ENCODE results near the gene NSMF.

Gene NSMF

DNA sequence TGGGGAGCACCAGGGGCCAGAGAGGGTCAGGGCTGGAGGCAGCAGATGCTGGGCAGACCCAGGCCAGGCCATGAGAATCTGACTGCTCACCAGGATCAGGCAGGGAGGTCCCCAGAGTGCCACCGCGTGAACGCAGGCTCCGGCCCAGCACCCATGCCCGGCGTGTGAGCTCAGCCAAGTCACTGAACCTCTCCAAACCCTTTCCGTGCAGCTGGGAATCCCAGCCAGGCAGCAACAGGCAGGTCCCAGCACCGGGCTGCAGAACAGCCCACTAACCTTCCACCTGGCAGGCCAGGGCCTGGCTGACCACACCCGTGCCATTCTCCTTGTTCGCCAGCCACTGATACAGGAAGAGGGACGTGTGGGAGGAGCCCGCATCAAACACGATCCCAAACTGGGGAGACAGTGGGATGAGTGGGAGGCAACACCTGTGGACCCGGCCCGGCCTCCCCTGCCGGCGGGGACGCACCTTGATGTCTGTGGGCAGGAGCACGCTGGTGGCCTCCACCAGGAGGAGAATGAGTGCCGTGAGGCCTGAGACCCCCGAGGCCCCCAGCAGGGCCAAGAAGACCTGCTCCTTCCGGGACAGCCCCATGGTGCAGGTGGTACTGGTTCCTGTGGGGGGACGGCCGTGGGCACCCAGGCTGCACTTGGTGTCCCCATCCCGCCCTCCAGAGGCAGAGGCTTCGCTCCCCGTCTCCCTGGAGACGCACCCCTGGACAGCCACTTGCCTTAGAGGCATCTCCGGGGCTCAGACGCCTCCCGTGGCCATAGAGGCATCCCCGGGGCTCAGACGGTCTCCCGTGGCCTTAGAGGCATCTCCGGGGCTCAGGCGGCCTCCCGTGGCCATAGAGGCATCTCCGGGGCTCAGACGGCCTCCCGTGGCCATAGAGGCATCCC lies 21.2 kb downstream of the NSMF start:
- Histone ChIP-seq H3F3A (ENCODE audit: insufficient read depth, low read length) (no peaks in the 10 kb centered on the region), H3K9ac (ENCODE audit: low read length) (no peak overlapping the region), H3K4me1 (ENCODE audit: insufficient read depth, low read length, severe bottlenecking) (no peaks in the 10 kb centered on the region), H3K27ac (ENCODE audit: low read depth, low read length, poor library complexity, severe bottlenecking) (no peak overlapping the region), H2AFZ (ENCODE audit: low read length) (no peak overlapping the region), H3K36me3 (ENCODE audit: insufficient read depth, low read length) (no peaks in the 10 kb centered on the region), H3K27me3 (ENCODE audit: insufficient read depth, low read length) (0 out of 2 replicates have a peak, but pooled peaks cover 12% of the 10 kb centered on the region), H3K9me3 (ENCODE audit: low read length) (no peaks in the 10 kb centered on the region), H4K20me1 (ENCODE audit: insufficient read depth, low read length) (no peaks in the 10 kb centered on the region), H3K9me2 (ENCODE audit: low read depth, low read length) (no peaks in the 10 kb centered on the region), H3K79me2 (ENCODE audit: insufficient read depth, low read length) (no peaks in the 10 kb centered on the region), H3K4me3 (ENCODE audit: low read depth, low read length, poor library complexity, severe bottlenecking) (no peak overlapping the region), H3K4me2 (ENCODE audit: low read length) (no peak overlapping the region)
- no peak for TF ChIP-seq EZH2 (IDR thresholded peaks at IDR 0.05; ENCODE audit: borderline replicate concordance, low read length)
- TF ChIP-seq, protein P1, sequence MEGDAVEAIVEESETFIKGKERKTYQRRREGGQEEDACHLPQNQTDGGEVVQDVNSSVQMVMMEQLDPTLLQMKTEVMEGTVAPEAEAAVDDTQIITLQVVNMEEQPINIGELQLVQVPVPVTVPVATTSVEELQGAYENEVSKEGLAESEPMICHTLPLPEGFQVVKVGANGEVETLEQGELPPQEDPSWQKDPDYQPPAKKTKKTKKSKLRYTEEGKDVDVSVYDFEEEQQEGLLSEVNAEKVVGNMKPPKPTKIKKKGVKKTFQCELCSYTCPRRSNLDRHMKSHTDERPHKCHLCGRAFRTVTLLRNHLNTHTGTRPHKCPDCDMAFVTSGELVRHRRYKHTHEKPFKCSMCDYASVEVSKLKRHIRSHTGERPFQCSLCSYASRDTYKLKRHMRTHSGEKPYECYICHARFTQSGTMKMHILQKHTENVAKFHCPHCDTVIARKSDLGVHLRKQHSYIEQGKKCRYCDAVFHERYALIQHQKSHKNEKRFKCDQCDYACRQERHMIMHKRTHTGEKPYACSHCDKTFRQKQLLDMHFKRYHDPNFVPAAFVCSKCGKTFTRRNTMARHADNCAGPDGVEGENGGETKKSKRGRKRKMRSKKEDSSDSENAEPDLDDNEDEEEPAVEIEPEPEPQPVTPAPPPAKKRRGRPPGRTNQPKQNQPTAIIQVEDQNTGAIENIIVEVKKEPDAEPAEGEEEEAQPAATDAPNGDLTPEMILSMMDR (IDR thresholded peaks at IDR 0.05; ENCODE audit: low read length) = no peak

DNA sequence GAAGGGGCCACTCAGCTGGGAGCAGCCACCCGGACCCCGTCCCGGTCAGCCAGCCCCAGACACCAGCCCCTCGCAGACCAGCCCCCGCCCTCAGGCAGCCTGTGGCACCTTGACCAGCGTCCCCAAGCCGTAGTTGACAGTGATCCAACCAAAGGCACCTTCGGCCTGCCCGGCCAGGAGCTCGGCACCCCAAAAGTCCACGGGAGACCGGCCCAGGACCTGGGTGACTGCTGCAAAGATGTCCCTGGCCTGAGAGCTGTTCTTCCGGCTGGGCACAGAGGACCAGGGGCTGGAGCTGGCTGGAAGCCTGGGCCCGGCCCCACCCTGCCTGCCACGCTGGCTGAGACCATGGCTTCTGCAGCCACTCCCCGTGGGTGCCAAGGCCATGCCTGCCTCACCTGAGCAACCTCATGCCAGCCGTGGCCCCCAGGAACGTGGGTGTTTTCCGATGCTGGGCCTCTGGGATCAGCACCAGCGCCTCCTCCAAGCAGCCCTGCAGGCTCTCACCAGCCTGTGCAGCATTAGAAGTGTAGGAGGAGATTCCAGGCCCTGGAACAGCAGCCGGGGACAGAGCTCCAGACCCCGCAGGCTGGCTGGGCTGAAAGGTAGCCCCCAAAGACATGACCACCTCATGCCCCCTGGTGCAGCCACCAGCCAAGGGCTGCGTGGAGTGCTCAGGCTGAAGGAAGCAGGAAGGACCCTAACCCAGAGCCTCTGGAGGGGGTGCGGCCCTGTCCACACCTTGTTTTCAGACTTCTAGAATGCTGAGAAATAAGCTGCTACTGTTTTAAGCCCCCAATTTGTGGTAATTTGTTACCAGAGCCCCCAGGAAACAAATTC lies 22.2 kb downstream of the NSMF start:
- no peaks in the 10 kb centered on the region for H3K4me1 ChIP-seq (ENCODE audit: insufficient read depth, low read length, severe bottlenecking)
- no peak overlapping the region for H3K4me2 ChIP-seq (ENCODE audit: low read length)
- no peaks in the 10 kb centered on the region for H3K79me2 ChIP-seq (ENCODE audit: insufficient read depth, low read length)
- no peak for TF ChIP-seq EZH2 (IDR thresholded peaks at IDR 0.05; ENCODE audit: borderline replicate concordance, low read length)
- TF ChIP-seq, protein P1 (IDR thresholded peaks at IDR 0.05; ENCODE audit: low read length) = no peak
- H4K20me1 ChIP-seq (ENCODE audit: insufficient read depth, low read length) = no peaks in the 10 kb centered on the region
- H3F3A ChIP-seq (ENCODE audit: insufficient read depth, low read length) = no peaks in the 10 kb centered on the region
- no peak overlapping the region for H3K4me3 ChIP-seq (ENCODE audit: low read depth, low read length, poor library complexity, severe bottlenecking)
- 0 out of 2 replicates have a peak, but pooled peaks cover 12% of the 10 kb centered on the region for H3K27me3 ChIP-seq (ENCODE audit: insufficient read depth, low read length)
- no peaks in the 10 kb centered on the region for H3K36me3 ChIP-seq (ENCODE audit: insufficient read depth, low read length)
- H2AFZ ChIP-seq (ENCODE audit: low read length) = no peak overlapping the region
- H3K9me2 ChIP-seq (ENCODE audit: low read depth, low read length) = no peaks in the 10 kb centered on the region
- no peak overlapping the region for H3K9ac ChIP-seq (ENCODE audit: low read length)
- H3K27ac ChIP-seq (ENCODE audit: low read depth, low read length, poor library complexity, severe bottlenecking) = no peak overlapping the region
- H3K9me3 ChIP-seq (ENCODE audit: low read length) = no peaks in the 10 kb centered on the region

DNA sequence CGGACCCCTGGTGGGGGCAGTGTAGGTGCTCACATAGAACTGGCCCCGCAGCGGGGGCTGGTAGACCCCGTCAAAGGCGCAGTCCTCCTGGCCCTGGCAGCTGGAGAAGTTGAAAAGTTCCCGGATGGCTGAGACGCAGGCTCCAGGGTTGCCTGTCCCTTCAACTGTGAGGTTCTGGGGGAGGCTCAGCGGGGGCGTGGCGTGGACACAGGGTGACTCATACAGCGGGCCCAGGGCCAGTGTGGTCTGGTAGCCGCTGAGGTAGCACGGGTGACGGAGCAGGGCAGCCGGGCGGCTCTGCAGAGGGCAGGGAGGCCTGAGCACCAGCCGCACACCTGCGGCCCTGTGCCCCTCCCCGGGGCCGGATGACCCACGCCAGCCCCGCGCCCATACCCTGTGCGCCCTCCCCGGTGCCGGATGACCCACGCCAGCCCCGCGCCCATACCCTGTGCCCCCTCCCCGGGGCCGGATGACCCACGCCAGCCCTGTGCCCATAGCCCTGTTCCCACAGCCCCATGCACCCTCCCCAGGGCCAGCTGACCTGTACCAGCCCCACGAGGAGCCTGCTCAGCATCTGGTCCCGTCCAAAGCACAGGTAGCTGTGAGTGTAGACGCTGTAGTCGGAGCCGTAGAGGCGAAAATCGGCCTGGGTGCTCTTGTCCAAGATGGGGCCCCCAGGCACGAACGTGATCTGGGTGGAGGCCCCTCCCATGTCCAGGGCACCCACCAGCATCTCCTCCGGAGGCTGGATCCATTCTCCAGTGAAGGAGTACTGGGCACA lies 23.0 kb downstream of the NSMF start:
- H4K20me1 ChIP-seq (ENCODE audit: insufficient read depth, low read length) = no peaks in the 10 kb centered on the region
- H3K9me2 ChIP-seq (ENCODE audit: low read depth, low read length) = no peaks in the 10 kb centered on the region
- H3K36me3 ChIP-seq (ENCODE audit: insufficient read depth, low read length) = no peaks in the 10 kb centered on the region
- H3K27me3 ChIP-seq (ENCODE audit: insufficient read depth, low read length) = 0 out of 2 replicates have a peak, but pooled peaks cover 12% of the 10 kb centered on the region
- H3K79me2 ChIP-seq (ENCODE audit: insufficient read depth, low read length) = no peaks in the 10 kb centered on the region
- no peaks in the 10 kb centered on the region for H3F3A ChIP-seq (ENCODE audit: insufficient read depth, low read length)
- no peak overlapping the region for H3K4me3 ChIP-seq (ENCODE audit: low read depth, low read length, poor library complexity, severe bottlenecking)
- no peaks in the 10 kb centered on the region for H3K9me3 ChIP-seq (ENCODE audit: low read length)
- H3K4me1 ChIP-seq (ENCODE audit: insufficient read depth, low read length, severe bottlenecking) = no peaks in the 10 kb centered on the region
- no peak overlapping the region for H2AFZ ChIP-seq (ENCODE audit: low read length)
- no peak overlapping the region for H3K9ac ChIP-seq (ENCODE audit: low read length)
- no peak overlapping the region for H3K4me2 ChIP-seq (ENCODE audit: low read length)
- TF ChIP-seq, protein P1 (IDR thresholded peaks at IDR 0.05; ENCODE audit: low read length) = no peak
- no peak for TF ChIP-seq EZH2 (IDR thresholded peaks at IDR 0.05; ENCODE audit: borderline replicate concordance, low read length)
- no peak overlapping the region for H3K27ac ChIP-seq (ENCODE audit: low read depth, low read length, poor library complexity, severe bottlenecking)
